Liver (tissue), 9 donors: ENCODE measurements around the gene FMN2. TPM values are rescaled to one million over a fixed set of nuclear protein-coding genes. Genes with fewer than 3 reads are reported as not detected.

Experiments
- DNase-seq: peaks from one replicate; pipeline ENCODE4 v3.0.0-alpha.2; 2017; ENCODE audit warnings: low spot score
- H3K27ac ChIP-seq, 2 donors: one replicate each; pipeline ENCODE4 v1.7.0; 2013; ENCODE audit warnings: inconsistent platforms in 2 of 2, low read length in 2 of 2, control low read depth in 1 of 2, low read depth in 1 of 2, mild to moderate bottlenecking in 1 of 2
- H3K27me3 ChIP-seq, 4 donors: one replicate each; pipeline versions ENCODE4 v1.6.1 to v1.7.0; 2013; ENCODE audit warnings: low read length in 3 of 4, inconsistent platforms in 1 of 4, mild to moderate bottlenecking in 1 of 4, moderate library complexity in 1 of 4; ENCODE audit not compliant: control insufficient read depth in 4 of 4, insufficient read depth in 4 of 4
- H3K36me3 ChIP-seq, 4 donors: one replicate each; pipeline versions ENCODE4 v1.6.1 to v1.7.0; 2013; ENCODE audit warnings: low read length in 3 of 4, mild to moderate bottlenecking in 3 of 4, low read depth in 1 of 4, moderate library complexity in 1 of 4; ENCODE audit not compliant: control insufficient read depth in 4 of 4, insufficient read depth in 3 of 4
- H3K4me1 ChIP-seq, 4 donors: one replicate each; pipeline versions ENCODE4 v1.6.1 to v1.7.0; 2013; ENCODE audit warnings: low read length in 3 of 4, mild to moderate bottlenecking in 3 of 4, moderate library complexity in 1 of 4; ENCODE audit not compliant: control insufficient read depth in 4 of 4, insufficient read depth in 4 of 4
- H3K4me3 ChIP-seq, 3 donors: one replicate each; pipeline versions ENCODE4 v1.6.1 to v1.7.0; 2013; ENCODE audit warnings: low read length in 3 of 3, control low read depth in 1 of 3, low read depth in 1 of 3, mild to moderate bottlenecking in 1 of 3
- H3K9ac ChIP-seq, 2 donors: one replicate each; pipeline ENCODE4 v1.7.0; 2013; ENCODE audit warnings: low read length in 2 of 2, mild to moderate bottlenecking in 2 of 2, moderate library complexity in 2 of 2, control low read depth in 1 of 2, low read depth in 1 of 2
- H3K9me3 ChIP-seq, 4 donors: one replicate each; pipeline versions ENCODE4 v1.6.1 to v1.7.0; 2013; ENCODE audit warnings: low read length in 3 of 4; ENCODE audit not compliant: control insufficient read depth in 4 of 4
- EGR1 ChIP-seq, 2 donors: IDR thresholded peaks; 2 replicates each; pipeline ENCODE4 v1.6.1; 2016 to 2018; ENCODE audit warnings: antibody characterized with exemption in 2 of 2, low read depth in 2 of 2
- FOXA1 ChIP-seq: IDR thresholded peaks from 2 replicates; pipeline ENCODE4 v1.6.1; 2016; ENCODE audit warnings: antibody characterized with exemption
- FOXA2 ChIP-seq: IDR thresholded peaks from 2 replicates; pipeline ENCODE4 v1.6.1; 2016; ENCODE audit warnings: antibody characterized with exemption
- GABPA ChIP-seq, 2 donors: IDR thresholded peaks in 1 of 2; conservative IDR thresholded peaks in 1 of 2; 2 replicates each; pipeline ENCODE4 v1.6.1; 2016; ENCODE audit warnings: antibody characterized with exemption in 2 of 2, mild to moderate bottlenecking in 1 of 2, moderate library complexity in 1 of 2
- HNF4A ChIP-seq, 2 donors: conservative IDR thresholded peaks; 2 replicates each; pipeline ENCODE4 v1.6.1; 2016; ENCODE audit warnings: antibody characterized with exemption in 2 of 2, mild to moderate bottlenecking in 2 of 2
- HNF4G ChIP-seq: IDR thresholded peaks from 2 replicates; pipeline ENCODE4 v1.6.1; 2016; ENCODE audit warnings: antibody characterized with exemption
- JUND ChIP-seq, 2 donors: IDR thresholded peaks; 2 replicates each; pipeline ENCODE4 v1.6.1; 2016; ENCODE audit warnings: antibody characterized with exemption in 2 of 2
- NR2F2 ChIP-seq: IDR thresholded peaks from 2 replicates; pipeline ENCODE4 v1.6.1; 2016; ENCODE audit warnings: antibody characterized with exemption
- RAD21 ChIP-seq, 2 donors: IDR thresholded peaks; 2 replicates each; pipeline ENCODE4 v1.6.1; 2016; ENCODE audit warnings: antibody characterized with exemption in 2 of 2, mild to moderate bottlenecking in 2 of 2
- TAF1 ChIP-seq: conservative IDR thresholded peaks from 2 replicates; pipeline ENCODE4 v1.6.1; 2016; ENCODE audit warnings: antibody characterized with exemption, mild to moderate bottlenecking
- YY1 ChIP-seq: IDR thresholded peaks from 2 replicates; pipeline ENCODE4 v1.6.1; 2016; ENCODE audit warnings: antibody characterized with exemption, mild to moderate bottlenecking
- WGBS: extraction: QIAGEN DNeasy Blood & Tissue Kit; methylation state at CpG from one replicate; pipeline ENCODE4 v1.1.7; 2013; 5-methylcytosine and 5-hydroxymethylcytosine counted together
- polyA plus RNA-seq, 2 donors: library from polyadenylated mRNA; stranded (reverse) in 1 of 2; unstranded in 1 of 2; fragments of 200-250 nt in 1 of 2; fragments of >200 nt in 1 of 2; fragmentation: Nextera tagmentation in 1 of 2; extraction: Ambion mirVana in 1 of 2; gene quantifications; one replicate each; pipeline versions ENCODE4 v1.2.1 to v1.2.3, GENCODE V29; 2013 to 2015
- total RNA-seq, 2 donors: library from RNA; depleted of rRNA; stranded (reverse); fragments of >200 nt; gene quantifications; one replicate each; pipeline ENCODE4 v1.2.3, GENCODE V29; 2014
- TF ChIP-seq, protein P1 (sequence below): IDR thresholded peaks from 2 replicates; pipeline ENCODE4 v1.6.1; 2016; ENCODE audit warnings: antibody characterized with exemption
- TF ChIP-seq, protein P2 (sequence below): fragments of 150-350 bp; IDR thresholded peaks from 2 replicates; pipeline ENCODE4 v1.5.1; 2017; ENCODE audit warnings: improper control_type of control experiment, low read depth, low read length; ENCODE audit not compliant: missing input control
- TF ChIP-seq, protein P3 (sequence below): IDR thresholded peaks from 2 replicates; pipeline ENCODE4 v1.6.1; 2016; ENCODE audit warnings: antibody characterized with exemption
- TF ChIP-seq, protein P4 (sequence below): IDR thresholded peaks from 2 replicates; pipeline ENCODE4 v1.6.1; 2016; ENCODE audit warnings: antibody characterized with exemption, mild to moderate bottlenecking
- TF ChIP-seq, protein P5 (sequence below): IDR thresholded peaks from 2 replicates; pipeline ENCODE4 v1.6.1; 2016; ENCODE audit warnings: antibody characterized with exemption
- donor health status: healthy.
- donor health status: healthy.
- donor health status: healthy.
- donor health status: healthy.
- donor health status: healthy.

FMN2 gene
- total and polyA plus RNA-seq, 4 donors, result 0.17 TPM; not detected in 3

DNA sequence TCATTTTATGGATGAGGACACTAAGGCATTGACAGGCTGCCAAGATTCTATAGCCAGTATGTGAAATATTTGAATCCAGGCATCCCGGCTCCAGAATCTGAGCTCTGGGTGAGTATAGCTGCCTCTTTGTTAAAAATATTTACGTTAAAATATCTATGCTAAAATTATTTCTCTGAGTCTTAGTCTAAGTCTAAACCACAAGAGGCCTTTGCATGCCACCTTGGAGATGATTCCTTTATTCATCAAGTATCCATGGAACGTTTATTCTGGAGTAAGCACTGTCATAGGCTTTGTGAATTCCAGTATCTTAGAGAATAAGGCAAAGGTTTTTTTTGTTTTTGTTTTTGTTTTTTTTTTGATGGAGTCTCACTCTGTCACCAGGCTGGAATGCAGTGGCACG lies 403.9 kb downstream of the FMN2 start:
- WGBS, result 93% methylated on average over 4 of the region's 4 CpGs
- H3K4me1 ChIP-seq, result no peaks in the 10 kb centered on the region

DNA sequence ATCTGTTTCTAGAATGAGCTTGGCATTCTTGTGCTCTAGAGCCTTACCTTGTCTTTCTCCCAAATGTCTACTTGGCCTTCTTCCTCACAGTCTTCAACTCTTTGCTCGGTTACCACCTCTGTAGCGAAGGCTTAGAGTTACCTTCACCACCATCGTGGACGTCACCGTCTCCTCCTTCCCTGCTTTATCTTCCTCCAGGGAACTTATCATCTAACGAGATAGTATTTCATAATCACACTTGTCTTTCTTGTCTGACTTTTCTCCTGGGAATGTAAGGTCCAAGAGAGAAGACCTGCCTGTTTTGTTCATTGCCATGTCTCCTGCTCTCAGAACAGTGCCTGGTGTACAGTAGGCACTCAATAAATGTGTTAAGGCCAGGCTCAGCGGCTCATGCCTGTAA lies 404.7 kb downstream of the FMN2 start:
- H3K36me3 ChIP-seq, result peaks cover 0 to 9% (median 4%) of the 10 kb centered on the region in 4 donors
- H3K4me3 ChIP-seq, result no peak overlapping the region
- H3K9ac ChIP-seq, result no peak overlapping the region
- H3K27me3 ChIP-seq, result no peaks in the 10 kb centered on the region
- H3K27ac ChIP-seq, result no peak overlapping the region
- no peak for DNase-seq
- H3K9me3 ChIP-seq, result no peaks in the 10 kb centered on the region
- no peaks in the 10 kb centered on the region for H3K4me1 ChIP-seq
- 92% methylated on average over 7 of the region's 7 CpGs for WGBS
- TF ChIP-seq, protein P1, sequence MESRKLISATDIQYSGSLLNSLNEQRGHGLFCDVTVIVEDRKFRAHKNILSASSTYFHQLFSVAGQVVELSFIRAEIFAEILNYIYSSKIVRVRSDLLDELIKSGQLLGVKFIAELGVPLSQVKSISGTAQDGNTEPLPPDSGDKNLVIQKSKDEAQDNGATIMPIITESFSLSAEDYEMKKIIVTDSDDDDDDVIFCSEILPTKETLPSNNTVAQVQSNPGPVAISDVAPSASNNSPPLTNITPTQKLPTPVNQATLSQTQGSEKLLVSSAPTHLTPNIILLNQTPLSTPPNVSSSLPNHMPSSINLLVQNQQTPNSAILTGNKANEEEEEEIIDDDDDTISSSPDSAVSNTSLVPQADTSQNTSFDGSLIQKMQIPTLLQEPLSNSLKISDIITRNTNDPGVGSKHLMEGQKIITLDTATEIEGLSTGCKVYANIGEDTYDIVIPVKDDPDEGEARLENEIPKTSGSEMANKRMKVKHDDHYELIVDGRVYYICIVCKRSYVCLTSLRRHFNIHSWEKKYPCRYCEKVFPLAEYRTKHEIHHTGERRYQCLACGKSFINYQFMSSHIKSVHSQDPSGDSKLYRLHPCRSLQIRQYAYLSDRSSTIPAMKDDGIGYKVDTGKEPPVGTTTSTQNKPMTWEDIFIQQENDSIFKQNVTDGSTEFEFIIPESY, result no peak
- TF ChIP-seq NR2F2 (no peak), HNF4G (no peak), RAD21 (IDR thresholded peaks at IDR 0.05) (no peak), HNF4A (conservative IDR thresholded peaks at IDR 0.05) (no peak), FOXA2 (no peak)
- TF ChIP-seq, protein P2, sequence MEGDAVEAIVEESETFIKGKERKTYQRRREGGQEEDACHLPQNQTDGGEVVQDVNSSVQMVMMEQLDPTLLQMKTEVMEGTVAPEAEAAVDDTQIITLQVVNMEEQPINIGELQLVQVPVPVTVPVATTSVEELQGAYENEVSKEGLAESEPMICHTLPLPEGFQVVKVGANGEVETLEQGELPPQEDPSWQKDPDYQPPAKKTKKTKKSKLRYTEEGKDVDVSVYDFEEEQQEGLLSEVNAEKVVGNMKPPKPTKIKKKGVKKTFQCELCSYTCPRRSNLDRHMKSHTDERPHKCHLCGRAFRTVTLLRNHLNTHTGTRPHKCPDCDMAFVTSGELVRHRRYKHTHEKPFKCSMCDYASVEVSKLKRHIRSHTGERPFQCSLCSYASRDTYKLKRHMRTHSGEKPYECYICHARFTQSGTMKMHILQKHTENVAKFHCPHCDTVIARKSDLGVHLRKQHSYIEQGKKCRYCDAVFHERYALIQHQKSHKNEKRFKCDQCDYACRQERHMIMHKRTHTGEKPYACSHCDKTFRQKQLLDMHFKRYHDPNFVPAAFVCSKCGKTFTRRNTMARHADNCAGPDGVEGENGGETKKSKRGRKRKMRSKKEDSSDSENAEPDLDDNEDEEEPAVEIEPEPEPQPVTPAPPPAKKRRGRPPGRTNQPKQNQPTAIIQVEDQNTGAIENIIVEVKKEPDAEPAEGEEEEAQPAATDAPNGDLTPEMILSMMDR, result no peak
- TF ChIP-seq, protein P3, sequence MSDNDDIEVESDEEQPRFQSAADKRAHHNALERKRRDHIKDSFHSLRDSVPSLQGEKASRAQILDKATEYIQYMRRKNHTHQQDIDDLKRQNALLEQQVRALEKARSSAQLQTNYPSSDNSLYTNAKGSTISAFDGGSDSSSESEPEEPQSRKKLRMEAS, result no peak
- TF ChIP-seq, protein P4, sequence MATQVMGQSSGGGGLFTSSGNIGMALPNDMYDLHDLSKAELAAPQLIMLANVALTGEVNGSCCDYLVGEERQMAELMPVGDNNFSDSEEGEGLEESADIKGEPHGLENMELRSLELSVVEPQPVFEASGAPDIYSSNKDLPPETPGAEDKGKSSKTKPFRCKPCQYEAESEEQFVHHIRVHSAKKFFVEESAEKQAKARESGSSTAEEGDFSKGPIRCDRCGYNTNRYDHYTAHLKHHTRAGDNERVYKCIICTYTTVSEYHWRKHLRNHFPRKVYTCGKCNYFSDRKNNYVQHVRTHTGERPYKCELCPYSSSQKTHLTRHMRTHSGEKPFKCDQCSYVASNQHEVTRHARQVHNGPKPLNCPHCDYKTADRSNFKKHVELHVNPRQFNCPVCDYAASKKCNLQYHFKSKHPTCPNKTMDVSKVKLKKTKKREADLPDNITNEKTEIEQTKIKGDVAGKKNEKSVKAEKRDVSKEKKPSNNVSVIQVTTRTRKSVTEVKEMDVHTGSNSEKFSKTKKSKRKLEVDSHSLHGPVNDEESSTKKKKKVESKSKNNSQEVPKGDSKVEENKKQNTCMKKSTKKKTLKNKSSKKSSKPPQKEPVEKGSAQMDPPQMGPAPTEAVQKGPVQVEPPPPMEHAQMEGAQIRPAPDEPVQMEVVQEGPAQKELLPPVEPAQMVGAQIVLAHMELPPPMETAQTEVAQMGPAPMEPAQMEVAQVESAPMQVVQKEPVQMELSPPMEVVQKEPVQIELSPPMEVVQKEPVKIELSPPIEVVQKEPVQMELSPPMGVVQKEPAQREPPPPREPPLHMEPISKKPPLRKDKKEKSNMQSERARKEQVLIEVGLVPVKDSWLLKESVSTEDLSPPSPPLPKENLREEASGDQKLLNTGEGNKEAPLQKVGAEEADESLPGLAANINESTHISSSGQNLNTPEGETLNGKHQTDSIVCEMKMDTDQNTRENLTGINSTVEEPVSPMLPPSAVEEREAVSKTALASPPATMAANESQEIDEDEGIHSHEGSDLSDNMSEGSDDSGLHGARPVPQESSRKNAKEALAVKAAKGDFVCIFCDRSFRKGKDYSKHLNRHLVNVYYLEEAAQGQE, result no peak

More for the DNA sequence above, 403.9 kb downstream of the FMN2 start:
- no peak for TF ChIP-seq FOXA2
- TF ChIP-seq, protein P1, result no peak
- TF ChIP-seq, protein P3, result no peak
- no peak for TF ChIP-seq JUND (IDR thresholded peaks at IDR 0.05)
- TF ChIP-seq, protein P4, result no peak
- TF ChIP-seq NR2F2, result no peak
- TF ChIP-seq FOXA1, result no peak
- TF ChIP-seq, protein P5, sequence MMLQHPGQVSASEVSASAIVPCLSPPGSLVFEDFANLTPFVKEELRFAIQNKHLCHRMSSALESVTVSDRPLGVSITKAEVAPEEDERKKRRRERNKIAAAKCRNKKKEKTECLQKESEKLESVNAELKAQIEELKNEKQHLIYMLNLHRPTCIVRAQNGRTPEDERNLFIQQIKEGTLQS, result no peak
- TF ChIP-seq TAF1, result no peak
- TF ChIP-seq HNF4G, result no peak
- TF ChIP-seq RAD21 (IDR thresholded peaks at IDR 0.05), result no peak
- no peak for TF ChIP-seq EGR1 (IDR thresholded peaks at IDR 0.05; ENCODE audit: low read depth in 2 of 2)
- no peak for TF ChIP-seq GABPA (IDR thresholded peaks at IDR 0.05 in 1 of 2, conservative IDR thresholded peaks at IDR 0.05 in 1 of 2)
- no peak for TF ChIP-seq YY1
- no peak for DNase-seq
- H3K27ac ChIP-seq, result no peak overlapping the region
- H3K36me3 ChIP-seq, result peaks cover 0 to 9% (median 4%) of the 10 kb centered on the region in 4 donors
- no peak overlapping the region for H3K9ac ChIP-seq
- no peak overlapping the region for H3K4me3 ChIP-seq
- H3K27me3 ChIP-seq, result no peaks in the 10 kb centered on the region
- H3K9me3 ChIP-seq, result no peaks in the 10 kb centered on the region
